ENCODE data around the gene DNAH8.

GRCh38 chr6:38824243-38824894, 109.3 kb downstream of the DNAH8 start:
- TF ChIP-seq, protein P1, sequence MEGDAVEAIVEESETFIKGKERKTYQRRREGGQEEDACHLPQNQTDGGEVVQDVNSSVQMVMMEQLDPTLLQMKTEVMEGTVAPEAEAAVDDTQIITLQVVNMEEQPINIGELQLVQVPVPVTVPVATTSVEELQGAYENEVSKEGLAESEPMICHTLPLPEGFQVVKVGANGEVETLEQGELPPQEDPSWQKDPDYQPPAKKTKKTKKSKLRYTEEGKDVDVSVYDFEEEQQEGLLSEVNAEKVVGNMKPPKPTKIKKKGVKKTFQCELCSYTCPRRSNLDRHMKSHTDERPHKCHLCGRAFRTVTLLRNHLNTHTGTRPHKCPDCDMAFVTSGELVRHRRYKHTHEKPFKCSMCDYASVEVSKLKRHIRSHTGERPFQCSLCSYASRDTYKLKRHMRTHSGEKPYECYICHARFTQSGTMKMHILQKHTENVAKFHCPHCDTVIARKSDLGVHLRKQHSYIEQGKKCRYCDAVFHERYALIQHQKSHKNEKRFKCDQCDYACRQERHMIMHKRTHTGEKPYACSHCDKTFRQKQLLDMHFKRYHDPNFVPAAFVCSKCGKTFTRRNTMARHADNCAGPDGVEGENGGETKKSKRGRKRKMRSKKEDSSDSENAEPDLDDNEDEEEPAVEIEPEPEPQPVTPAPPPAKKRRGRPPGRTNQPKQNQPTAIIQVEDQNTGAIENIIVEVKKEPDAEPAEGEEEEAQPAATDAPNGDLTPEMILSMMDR (IDR thresholded peaks at IDR 0.05; ENCODE audit: low read depth, low read length, poor library complexity, severe bottlenecking), result no peak
- TF ChIP-seq EZH2phosphoT487 (IDR thresholded peaks at IDR 0.05; ENCODE audit: borderline replicate concordance, low read length), result no peak
